Right ventricle myocardium superior (tissue), 1 donor: ENCODE measurements around the gene SUN2. TPM values are rescaled to one million over a fixed set of nuclear protein-coding genes. Genes with fewer than 3 reads are reported as not detected.

Experiments used
- ATAC-seq: fragments of 200-7000 bp; cut with Tn5 transposase; one replicate; pipeline ENCODE4 v1.9.1; 2020; ENCODE audit warnings: mild to moderate bottlenecking; ENCODE audit not compliant: poor library complexity
- DNase-seq: peaks from one replicate; pipeline ENCODE4 v3.0.0-alpha.2; 2020
- intact Hi-C: fragments of 100-400 bp; cut with DNase I; formaldehyde crosslinking; loops from one replicate; pipeline ENCODE4 v1.11.2; 2022
- total RNA-seq: library from RNA; stranded (reverse); fragmentation: NEBNext Ultra II Directional; extraction: Animal tissue kit (Norgen Biotek cat#: 25700); gene quantifications from one replicate; pipeline ENCODE4 v1.2.1, GENCODE V29; 2021
- donor health status: DM: no; HTN: yes; CAD: no; lungs with severe emphysema.

Gene SUN2
- total RNA-seq, 1 donor from 2014 or later, result 117 TPM

GRCh38 chr22:38758276-38758945, 2.6 kb upstream of the SUN2 start:
- no peak for ATAC-seq
- intact Hi-C loops, result no loop called here

GRCh38 chr22:38757464-38757757, 1.6 kb upstream of the SUN2 start:
- ATAC-seq, result no peak
- intact Hi-C loops, result no loop called here
- DNase-seq, result no peak

More at GRCh38 chr22:38758276-38758945, 2.6 kb upstream of the SUN2 start:
- DNase-seq, result no peak

- ATAC-seq (no peak), DNase-seq (no peak)
- intact Hi-C loops, result no loop called here
Measured at GRCh38 chr22:38756711-38757463, 1.1 kb upstream of the SUN2 start.

- intact Hi-C loops, result no loop called here
- ATAC-seq (peak; percentile 89), DNase-seq (peak; percentile 97)
Measured at GRCh38 chr22:38755155-38755910, 465 bp downstream of the SUN2 start.

- intact Hi-C loops, result no loop called here
- DNase-seq, result no peak
- ATAC-seq, result peak; percentile 13
Measured at GRCh38 chr22:38754751-38755154, 1.0 kb downstream of the SUN2 start.

GRCh38 chr22:38753948-38754750, 1.6 kb downstream of the SUN2 start:
- ATAC-seq, result peak; percentile 32
- DNase-seq, result peak; percentile 71
- intact Hi-C loops, result no loop called here

GRCh38 chr22:38751422-38752346, 4.1 kb downstream of the SUN2 start:
- intact Hi-C loops, result no loop called here
- ATAC-seq, result no peak
- peak; percentile 83 for DNase-seq

GRCh38 chr22:38751066-38751421, 4.8 kb downstream of the SUN2 start:
- ATAC-seq (no peak), DNase-seq (no peak)
- intact Hi-C loops, result no loop called here

GRCh38 chr22:38750638-38751037, 5.2 kb downstream of the SUN2 start:
- intact Hi-C loops, result no loop called here
- DNase-seq (no peak), ATAC-seq (no peak)

- intact Hi-C loops, result no loop called here
- ATAC-seq, result no peak
- DNase-seq, result no peak
Measured at GRCh38 chr22:38750104-38750503, 5.7 kb downstream of the SUN2 start.

- no peak for DNase-seq
- intact Hi-C loops, result no loop called here
- no peak for ATAC-seq
Measured at GRCh38 chr22:38748487-38749136, 7.2 kb downstream of the SUN2 start.

- ATAC-seq, result no peak
- DNase-seq, result no peak
- intact Hi-C loops, result no loop called here
Measured at GRCh38 chr22:38745676-38746460, 9.9 kb downstream of the SUN2 start.

- intact Hi-C loops, result no loop called here
- no peak for ATAC-seq
- no peak for DNase-seq
Measured at GRCh38 chr22:38744981-38745380, 10.8 kb downstream of the SUN2 start.

- no peak for ATAC-seq
- no peak for DNase-seq
- intact Hi-C loops, result no loop called here
Measured at GRCh38 chr22:38742176-38742942, 13.4 kb downstream of the SUN2 start.

- ATAC-seq (no peak), DNase-seq (no peak)
- intact Hi-C loops, result no loop called here
Measured at GRCh38 chr22:38741576-38741975, 14.2 kb downstream of the SUN2 start.

GRCh38 chr22:38741166-38741565, 14.6 kb downstream of the SUN2 start:
- no peak for DNase-seq
- ATAC-seq, result no peak
- intact Hi-C loops, result no loop called here
